HEK293 (cell line): ENCODE results near the gene HRAS.

ENCODE experiments used
- CTCF ChIA-PET: fragments of 350-600 bp; formaldehyde crosslinking; extraction: SDS; loops from one replicate; lab custom pipeline; 2021; ENCODE audit warnings: antibody characterized with exemption; lab: Yijun Ruan, JAX
- POLR2A ChIA-PET: fragments of 300-600 bp; formaldehyde crosslinking; extraction: SDS; loops from one replicate; lab custom pipeline; 2020; ENCODE audit warnings: antibody characterized with exemption, inconsistent platforms; lab: Yijun Ruan, JAX
- H3K27ac ChIP-seq: fragments of 200-500 bp; sonication (Bioruptor generic); 2 replicates; pipeline ENCODE4 v1.5.1; 2014; ENCODE audit warnings: low read depth, low read length, control low read depth, inconsistent platforms; ENCODE audit errors: extremely low read depth
- H3K36me3 ChIP-seq, 2 experiments: fragments of 200-500 bp in 1 of 2; sonication (Bioruptor generic) in 1 of 2; 1 replicate in 1 of 2; 2 replicates in 1 of 2; pipeline ENCODE4 v1.5.1; 2014 to 2017; ENCODE audit warnings: inconsistent platforms in 2 of 2, low read length in 2 of 2; ENCODE audit not compliant: control insufficient read depth in 2 of 2, insufficient read depth in 1 of 2
- H3K4me1 ChIP-seq: fragments of 200-500 bp; sonication (Bioruptor generic); 2 replicates; pipeline ENCODE4 v1.5.1; 2014; ENCODE audit warnings: mild to moderate bottlenecking, low read length, inconsistent platforms; ENCODE audit not compliant: control insufficient read depth, insufficient read depth
- H3K4me3 ChIP-seq: 2 replicates; pipeline ENCODE4 v1.5.1; 2011; ENCODE audit warnings: low read depth, mild to moderate bottlenecking, control low read depth, low read length, moderate library complexity
- H3K9me3 ChIP-seq: fragments of 200-500 bp; sonication (Bioruptor generic); 2 replicates; pipeline ENCODE4 v1.5.1; 2014; ENCODE audit warnings: low read depth, low read length, inconsistent platforms; ENCODE audit not compliant: control insufficient read depth, insufficient read depth
- KLF17 ChIP-seq: fragments of 450-650 bp; formaldehyde crosslinking; IDR thresholded peaks from 2 replicates; pipeline ENCODE4 v1.5.1; 2016; ENCODE audit warnings: missing biosample characterization, missing genetic modification characterization
- KLF7 ChIP-seq: fragments of 450-650 bp; formaldehyde crosslinking; IDR thresholded peaks from 2 replicates; pipeline ENCODE4 v1.5.1; 2016; ENCODE audit warnings: missing biosample characterization, missing genetic modification characterization, borderline replicate concordance
- RBAK ChIP-seq: fragments of 450-650 bp; formaldehyde crosslinking; IDR thresholded peaks from 2 replicates; pipeline ENCODE4 v1.5.1; 2016; ENCODE audit warnings: missing biosample characterization, missing genetic modification characterization
- SALL2 ChIP-seq: fragments of 450-650 bp; formaldehyde crosslinking; IDR thresholded peaks from 2 replicates; pipeline ENCODE4 v1.5.0; 2017; ENCODE audit warnings: missing biosample characterization, mild to moderate bottlenecking, missing genetic modification characterization, borderline replicate concordance
- SP7 ChIP-seq: fragments of 450-650 bp; formaldehyde crosslinking; IDR thresholded peaks from 2 replicates; pipeline ENCODE4 v1.5.1; 2016; ENCODE audit warnings: missing biosample characterization, missing genetic modification characterization
- ZBTB48 ChIP-seq: fragments of 450-650 bp; formaldehyde crosslinking; IDR thresholded peaks from 2 replicates; pipeline ENCODE4 v1.5.1; 2016; ENCODE audit warnings: missing biosample characterization, missing genetic modification characterization
- ZBTB8A ChIP-seq: fragments of 450-650 bp; formaldehyde crosslinking; IDR thresholded peaks from 2 replicates; pipeline ENCODE4 v1.5.1; 2016; ENCODE audit warnings: missing biosample characterization, missing genetic modification characterization
- ZNF112 ChIP-seq: fragments of 450-650 bp; formaldehyde crosslinking; IDR thresholded peaks from 2 replicates; pipeline ENCODE4 v1.5.0; 2017; ENCODE audit warnings: missing biosample characterization, missing genetic modification characterization
- ZNF132 ChIP-seq: fragments of 450-650 bp; formaldehyde crosslinking; IDR thresholded peaks from 2 replicates; pipeline ENCODE4 v1.5.1; 2017; ENCODE audit warnings: missing biosample characterization, missing genetic modification characterization, borderline replicate concordance
- ZNF146 ChIP-seq: fragments of 450-650 bp; formaldehyde crosslinking; IDR thresholded peaks from 2 replicates; pipeline ENCODE4 v1.5.1; 2016; ENCODE audit warnings: missing biosample characterization, missing genetic modification characterization
- ZNF155 ChIP-seq: fragments of 450-650 bp; formaldehyde crosslinking; IDR thresholded peaks from 2 replicates; pipeline ENCODE4 v1.5.1; 2016; ENCODE audit warnings: missing biosample characterization, missing genetic modification characterization
- ZNF214 ChIP-seq: fragments of 450-650 bp; formaldehyde crosslinking; IDR thresholded peaks from 2 replicates; pipeline ENCODE4 v1.5.1; 2017; ENCODE audit warnings: missing biosample characterization, mild to moderate bottlenecking, missing genetic modification characterization, borderline replicate concordance
- ZNF223 ChIP-seq: fragments of 450-650 bp; formaldehyde crosslinking; IDR thresholded peaks from 2 replicates; pipeline ENCODE4 v1.5.1; 2016; ENCODE audit warnings: missing biosample characterization, missing genetic modification characterization
- ZNF292 ChIP-seq: fragments of 450-650 bp; formaldehyde crosslinking; IDR thresholded peaks from 2 replicates; pipeline ENCODE4 v1.5.1; 2016; ENCODE audit warnings: low read depth, missing biosample characterization, missing genetic modification characterization, borderline replicate concordance
- ZNF302 ChIP-seq: fragments of 450-650 bp; formaldehyde crosslinking; IDR thresholded peaks from 2 replicates; pipeline ENCODE4 v1.5.1; 2016; ENCODE audit warnings: missing biosample characterization, missing genetic modification characterization, low read depth
- ZNF354C ChIP-seq: fragments of 450-650 bp; formaldehyde crosslinking; IDR thresholded peaks from 2 replicates; pipeline ENCODE4 v1.5.1; 2016; ENCODE audit warnings: missing biosample characterization, missing genetic modification characterization, low read depth, borderline replicate concordance
- ZNF398 ChIP-seq: fragments of 450-650 bp; formaldehyde crosslinking; IDR thresholded peaks from 2 replicates; pipeline ENCODE4 v1.5.1; 2017; ENCODE audit warnings: missing biosample characterization, missing genetic modification characterization
- ZNF473 ChIP-seq: fragments of 450-650 bp; formaldehyde crosslinking; IDR thresholded peaks from 2 replicates; pipeline ENCODE4 v1.5.1; 2017; ENCODE audit warnings: missing biosample characterization, missing genetic modification characterization
- ZNF513 ChIP-seq: fragments of 450-650 bp; IDR thresholded peaks from 2 replicates; pipeline ENCODE4 v1.5.1; 2018; ENCODE audit warnings: missing biosample characterization, missing genetic modification characterization
- ZNF521 ChIP-seq: fragments of 450-650 bp; formaldehyde crosslinking; IDR thresholded peaks from 2 replicates; pipeline ENCODE4 v1.5.1; 2017; ENCODE audit warnings: missing biosample characterization, mild to moderate bottlenecking, missing genetic modification characterization
- ZNF544 ChIP-seq: fragments of 450-650 bp; formaldehyde crosslinking; IDR thresholded peaks from 2 replicates; pipeline ENCODE4 v1.5.0; 2017; ENCODE audit warnings: missing biosample characterization, missing genetic modification characterization
- ZNF596 ChIP-seq: fragments of 450-650 bp; IDR thresholded peaks from 2 replicates; pipeline ENCODE4 v1.5.0; 2018; ENCODE audit warnings: missing biosample characterization, mild to moderate bottlenecking, missing genetic modification characterization, moderate library complexity
- ZNF610 ChIP-seq: fragments of 450-650 bp; formaldehyde crosslinking; IDR thresholded peaks from 2 replicates; pipeline ENCODE4 v1.5.1; 2016; ENCODE audit warnings: missing biosample characterization, missing genetic modification characterization, borderline replicate concordance
- ZNF629 ChIP-seq: fragments of 450-650 bp; formaldehyde crosslinking; IDR thresholded peaks from 2 replicates; pipeline ENCODE4 v1.5.1; 2017; ENCODE audit warnings: missing biosample characterization, missing genetic modification characterization
- ZNF692 ChIP-seq: fragments of 450-650 bp; formaldehyde crosslinking; IDR thresholded peaks from 2 replicates; pipeline ENCODE4 v1.5.1; 2016; ENCODE audit warnings: missing biosample characterization, missing genetic modification characterization
- ZNF76 ChIP-seq: fragments of 450-650 bp; formaldehyde crosslinking; IDR thresholded peaks from 2 replicates; pipeline ENCODE4; 2016; ENCODE audit warnings: low read depth, missing biosample characterization, missing genetic modification characterization, borderline replicate concordance
- ZNF785 ChIP-seq: fragments of 450-650 bp; formaldehyde crosslinking; IDR thresholded peaks from 2 replicates; pipeline ENCODE4 v1.5.1; 2016; ENCODE audit warnings: missing biosample characterization, missing genetic modification characterization
- TF ChIP-seq, protein P1 (sequence below): fragments of 450-650 bp; formaldehyde crosslinking; IDR thresholded peaks from 2 replicates; pipeline ENCODE4 v1.5.1; 2016; ENCODE audit warnings: missing biosample characterization, missing genetic modification characterization

Gene HRAS

GRCh38 chr11:575996-576768 lies 40.8 kb upstream of the HRAS start, which contains the start of gene PHRF1 (continued):
- peak; percentile 41; the same call in 1 of the 2 replicates for TF ChIP-seq ZBTB8A (tag by site-specific recombination)
- TF ChIP-seq ZNF692 (tag by site-specific recombination), result peak; percentile 83; the same call in 1 of the 2 replicates
- no peak for TF ChIP-seq ZNF354C (tag by site-specific recombination)
- no peak for TF ChIP-seq ZNF521 (tag by site-specific recombination)
- TF ChIP-seq ZNF112 (tag by site-specific recombination), result no peak
- peak; percentile 74 for TF ChIP-seq SP7 (tag by site-specific recombination)
- no peak for TF ChIP-seq ZNF146 (tag by site-specific recombination)
- TF ChIP-seq KLF17 (tag by site-specific recombination), result peak; percentile 91
- no peak for TF ChIP-seq ZNF610 (tag by site-specific recombination)

GRCh38 chr11:575313-575995 lies 40.1 kb upstream of the HRAS start:
- peaks cover 0 to 21% of the 10 kb centered on the region in 2 experiments; a peak in 1 of 3 replicates for H3K36me3 ChIP-seq
- ChIA-PET POLR2A (interaction anchor here (0.6 to 2.0 kb wide), 20 partner anchors 10 to 368 kb away, joined by 3 to 28 read pairs (median 4); partner anchors contain the start of genes BET1L, HRAS, IRF7 and LMNTD2), CTCF (interaction anchor here (0.8 kb wide), 1 partner anchor 37 kb away, joined by 3 read pairs; no protein-coding TSS in a partner anchor)
- H3K4me1 ChIP-seq, result peaks cover 5% of the 10 kb centered on the region
- peak overlapping the region; percentile 40; the same call in 1 of the 2 replicates for H3K27ac ChIP-seq
- H3K4me3 ChIP-seq, result peak overlapping the region; percentile 56
- H3K9me3 ChIP-seq, result no peaks in the 10 kb centered on the region
- no peak for TF ChIP-seq ZNF155 (tag by site-specific recombination)
- TF ChIP-seq ZNF513, result no peak
- TF ChIP-seq ZNF544 (tag by site-specific recombination), result no peak
- TF ChIP-seq ZNF292 (tag by site-specific recombination), result no peak
- no peak for TF ChIP-seq ZNF76 (tag by site-specific recombination)
- TF ChIP-seq ZNF596 (tag by site-specific recombination), result no peak
- TF ChIP-seq, protein P1, sequence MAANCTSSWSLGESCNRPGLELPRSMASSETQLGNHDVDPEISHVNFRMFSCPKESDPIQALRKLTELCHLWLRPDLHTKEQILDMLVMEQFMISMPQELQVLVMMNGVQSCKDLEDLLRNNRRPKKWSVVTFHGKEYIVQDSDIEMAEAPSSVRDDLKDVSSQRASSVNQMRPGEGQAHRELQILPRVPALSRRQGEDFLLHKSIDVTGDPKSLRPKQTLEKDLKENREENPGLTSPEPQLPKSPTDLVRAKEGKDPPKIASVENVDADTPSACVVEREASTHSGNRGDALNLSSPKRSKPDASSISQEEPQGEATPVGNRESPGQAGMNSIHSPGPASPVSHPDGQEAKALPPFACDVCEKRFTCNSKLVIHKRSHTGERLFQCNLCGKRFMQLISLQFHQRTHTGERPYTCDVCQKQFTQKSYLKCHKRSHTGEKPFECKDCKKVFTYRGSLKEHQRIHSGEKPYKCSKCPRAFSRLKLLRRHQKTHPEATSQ (tag by site-specific recombination), result no peak
- TF ChIP-seq RBAK, result no peak
- no peak for TF ChIP-seq ZNF785
- no peak for TF ChIP-seq ZNF302 (tag by site-specific recombination)
- TF ChIP-seq KLF7 (tag by site-specific recombination), result no peak
- TF ChIP-seq ZNF610 (tag by site-specific recombination), result no peak
- TF ChIP-seq ZNF132 (tag by site-specific recombination), result no peak
- no peak for TF ChIP-seq ZBTB48 (tag by site-specific recombination)
- no peak for TF ChIP-seq ZNF629 (tag by site-specific recombination)
- no peak for TF ChIP-seq ZNF473 (tag by site-specific recombination)
- TF ChIP-seq SALL2 (tag by site-specific recombination), result no peak
- TF ChIP-seq ZNF223 (tag by site-specific recombination), result no peak
- no peak for TF ChIP-seq ZNF398 (tag by site-specific recombination)
- TF ChIP-seq SP7 (tag by site-specific recombination), result no peak
- TF ChIP-seq ZNF214 (tag by site-specific recombination), result no peak
